Measurements from ENCODE around the gene PAFAH1B1.

DNA sequence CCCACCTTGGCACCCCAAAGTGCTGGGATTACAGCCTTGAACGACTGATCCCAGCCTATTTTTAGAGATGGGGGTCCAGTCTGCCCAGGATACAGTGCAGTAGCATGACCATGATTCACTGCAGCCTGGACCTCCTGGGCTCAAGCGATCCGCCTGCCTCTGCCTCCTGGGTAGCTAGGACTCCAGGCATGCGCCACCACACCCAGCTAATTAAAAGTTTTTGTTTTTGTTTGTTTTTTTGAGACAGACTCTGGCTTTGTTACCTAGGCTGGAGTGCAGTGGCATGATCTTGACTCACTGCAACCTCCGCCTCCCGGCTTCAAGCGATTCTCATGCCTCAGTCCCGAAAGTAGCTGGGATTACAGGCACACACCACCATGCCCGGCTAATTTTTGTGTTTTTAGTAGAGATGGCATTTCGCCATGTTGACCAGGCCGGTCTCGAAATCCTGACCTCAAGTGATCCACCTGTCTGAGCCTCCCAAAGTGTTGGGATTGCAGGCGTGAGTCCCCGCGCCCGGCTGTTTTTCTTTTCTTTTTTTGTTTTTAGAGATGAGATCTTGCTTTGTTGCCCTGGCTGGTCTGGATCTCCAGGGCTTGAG, 2.3 kb upstream of the PAFAH1B1 start:
- TF ChIP-seq, protein P1, sequence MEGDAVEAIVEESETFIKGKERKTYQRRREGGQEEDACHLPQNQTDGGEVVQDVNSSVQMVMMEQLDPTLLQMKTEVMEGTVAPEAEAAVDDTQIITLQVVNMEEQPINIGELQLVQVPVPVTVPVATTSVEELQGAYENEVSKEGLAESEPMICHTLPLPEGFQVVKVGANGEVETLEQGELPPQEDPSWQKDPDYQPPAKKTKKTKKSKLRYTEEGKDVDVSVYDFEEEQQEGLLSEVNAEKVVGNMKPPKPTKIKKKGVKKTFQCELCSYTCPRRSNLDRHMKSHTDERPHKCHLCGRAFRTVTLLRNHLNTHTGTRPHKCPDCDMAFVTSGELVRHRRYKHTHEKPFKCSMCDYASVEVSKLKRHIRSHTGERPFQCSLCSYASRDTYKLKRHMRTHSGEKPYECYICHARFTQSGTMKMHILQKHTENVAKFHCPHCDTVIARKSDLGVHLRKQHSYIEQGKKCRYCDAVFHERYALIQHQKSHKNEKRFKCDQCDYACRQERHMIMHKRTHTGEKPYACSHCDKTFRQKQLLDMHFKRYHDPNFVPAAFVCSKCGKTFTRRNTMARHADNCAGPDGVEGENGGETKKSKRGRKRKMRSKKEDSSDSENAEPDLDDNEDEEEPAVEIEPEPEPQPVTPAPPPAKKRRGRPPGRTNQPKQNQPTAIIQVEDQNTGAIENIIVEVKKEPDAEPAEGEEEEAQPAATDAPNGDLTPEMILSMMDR (IDR thresholded peaks at IDR 0.05), result no peak
- TF ChIP-seq POLR2A (IDR thresholded peaks at IDR 0.05), result no peak
